Mesodermal cell (in vitro differentiated cells): ENCODE data around the gene LIPE.

Experiments
- H3K27ac ChIP-seq: 2 replicates; pipeline ENCODE4 v1.7.0; 2013; ENCODE audit warnings: mild to moderate bottlenecking, low read depth, low read length, moderate library complexity; ENCODE audit not compliant: severe bottlenecking
- H3K36me3 ChIP-seq: 2 replicates; pipeline ENCODE4 v1.7.1; 2013; ENCODE audit warnings: mild to moderate bottlenecking, low read length, moderate library complexity; ENCODE audit not compliant: control insufficient read depth, insufficient read depth
- H3K4me1 ChIP-seq: one replicate; pipeline ENCODE4 v1.7.1; 2013; ENCODE audit warnings: mild to moderate bottlenecking, low read length; ENCODE audit not compliant: insufficient read depth, control insufficient read depth, poor library complexity, severe bottlenecking
- H3K4me3 ChIP-seq: 2 replicates; pipeline ENCODE4 v1.7.0; 2013; ENCODE audit warnings: low read length, control low read depth, mild to moderate bottlenecking; ENCODE audit not compliant: insufficient read depth, poor library complexity, severe bottlenecking; ENCODE audit errors: extremely low read depth
- H3K9me3 ChIP-seq: 2 replicates; pipeline ENCODE4 v1.7.1; 2013; ENCODE audit warnings: mild to moderate bottlenecking, low read length, moderate library complexity; ENCODE audit not compliant: control insufficient read depth
- WGBS, 2 experiments: methylation state at CpG; one replicate each; pipeline ENCODE4 v1.1.5; 2013; ENCODE audit warnings: missing lambda C conversion rate in 2 of 2; ENCODE audit not compliant: insufficient coverage in 2 of 2; 5-methylcytosine and 5-hydroxymethylcytosine counted together

LIPE gene

GRCh38 chr19:42363614-42364346, 63.4 kb downstream of the LIPE start:
- H3K27ac ChIP-seq = no peak overlapping the region
- H3K36me3 ChIP-seq = peaks cover 22% of the 10 kb centered on the region
- peaks cover 7% of the 10 kb centered on the region for H3K4me1 ChIP-seq
- 94 to 98% methylated on average over 11 to 15 of the region's 17 CpGs for WGBS, 2 experiments
- no peaks in the 10 kb centered on the region for H3K9me3 ChIP-seq
- H3K4me3 ChIP-seq = no peak overlapping the region

- H3K36me3 ChIP-seq = peaks cover 24% of the 10 kb centered on the region
These were observed 64.2 kb downstream of the LIPE start for GRCh38 chr19:42362891-42363440.

GRCh38 chr19:42362342-42362741, 64.8 kb downstream of the LIPE start:
- no peak overlapping the region for H3K27ac ChIP-seq
- peaks cover 27% of the 10 kb centered on the region for H3K36me3 ChIP-seq
- H3K4me1 ChIP-seq = peaks cover 7% of the 10 kb centered on the region
- H3K9me3 ChIP-seq = no peaks in the 10 kb centered on the region
- WGBS, 2 experiments = 91 to 98% methylated on average over 11 to 14 of the region's 14 CpGs
- no peak overlapping the region for H3K4me3 ChIP-seq

More at GRCh38 chr19:42362891-42363440, 64.2 kb downstream of the LIPE start:
- 90 to 96% methylated on average over 9 to 10 of the region's 13 CpGs for WGBS, 2 experiments
- no peak overlapping the region for H3K27ac ChIP-seq
- peaks cover 7% of the 10 kb centered on the region for H3K4me1 ChIP-seq
- H3K4me3 ChIP-seq = no peak overlapping the region
- H3K9me3 ChIP-seq = no peaks in the 10 kb centered on the region

GRCh38 chr19:42361545-42361910, 65.7 kb downstream of the LIPE start:
- no peaks in the 10 kb centered on the region for H3K9me3 ChIP-seq
- H3K27ac ChIP-seq = no peak overlapping the region
- H3K4me1 ChIP-seq = peaks cover 7% of the 10 kb centered on the region
- H3K36me3 ChIP-seq = peaks cover 27% of the 10 kb centered on the region
- no peak overlapping the region for H3K4me3 ChIP-seq
- WGBS, 2 experiments = 91 to 97% methylated on average over 4 to 6 of the region's 7 CpGs

- peaks cover 28% of the 10 kb centered on the region for H3K36me3 ChIP-seq
These were observed 66.2 kb downstream of the LIPE start for GRCh38 chr19:42360787-42361544.

GRCh38 chr19:42357290-42357689, 69.9 kb downstream of the LIPE start:
- H3K4me3 ChIP-seq = no peak overlapping the region
- no peak overlapping the region for H3K27ac ChIP-seq
- H3K36me3 ChIP-seq = peaks cover 39% of the 10 kb centered on the region
- peaks cover 7% of the 10 kb centered on the region for H3K4me1 ChIP-seq
- no peaks in the 10 kb centered on the region for H3K9me3 ChIP-seq
- 94 to 97% methylated on average over 11 of the region's 12 CpGs for WGBS, 2 experiments

More at GRCh38 chr19:42360787-42361544, 66.2 kb downstream of the LIPE start:
- H3K9me3 ChIP-seq = no peaks in the 10 kb centered on the region
- H3K4me3 ChIP-seq = no peak overlapping the region
- 81 to 88% methylated on average over 12 to 15 of the region's 16 CpGs for WGBS, 2 experiments
- H3K27ac ChIP-seq = peak overlapping the region; percentile 23
- peaks cover 7% of the 10 kb centered on the region for H3K4me1 ChIP-seq

GRCh38 chr19:42356686-42357085, 70.5 kb downstream of the LIPE start:
- Histone ChIP-seq H3K4me3 (no peak overlapping the region), H3K36me3 (peaks cover 39% of the 10 kb centered on the region), H3K4me1 (peaks cover 7% of the 10 kb centered on the region), H3K27ac (no peak overlapping the region), H3K9me3 (no peaks in the 10 kb centered on the region)
- WGBS, 2 experiments = 97 to 98% methylated on average over 15 of the region's 15 CpGs

- Histone ChIP-seq H3K9me3 (no peaks in the 10 kb centered on the region), H3K4me3 (no peak overlapping the region), H3K36me3 (peaks cover 39% of the 10 kb centered on the region), H3K27ac (no peak overlapping the region), H3K4me1 (peaks cover 4% of the 10 kb centered on the region)
- WGBS, 2 experiments = 96 to 98% methylated on average over 8 to 12 of the region's 12 CpGs
These were observed 71.3 kb downstream of the LIPE start for GRCh38 chr19:42355896-42356295.

GRCh38 chr19:42353341-42354015, 73.7 kb downstream of the LIPE start:
- Histone ChIP-seq H3K9me3 (no peaks in the 10 kb centered on the region), H3K36me3 (peaks cover 40% of the 10 kb centered on the region), H3K27ac (no peak overlapping the region), H3K4me3 (no peak overlapping the region), H3K4me1 (no peaks in the 10 kb centered on the region)
- 96 to 98% methylated on average over 22 to 26 of the region's 29 CpGs for WGBS, 2 experiments
